SU-DHL-6 (cell line): ENCODE data around the gene TBC1D22A.

Experiments
- H2AFZ ChIP-seq: fragments of 200-600 bp; sonication (generic); 2 replicates; pipeline ENCODE4 v1.6.1; 2014; ENCODE audit warnings: low read depth, mild to moderate bottlenecking, moderate library complexity, mixed read lengths, antibody characterized with exemption, low read length; ENCODE audit not compliant: severe bottlenecking
- H3F3A ChIP-seq: fragments of 200-600 bp; shearing (Covaris generic); 2 replicates; pipeline ENCODE4 v1.6.0; 2016; ENCODE audit warnings: antibody characterized with exemption, mild to moderate bottlenecking; ENCODE audit not compliant: insufficient read depth
- H3K27ac ChIP-seq: fragments of 200-600 bp; sonication (generic); 2 replicates; pipeline ENCODE4 v1.5.1; 2016; ENCODE audit warnings: low read depth, mild to moderate bottlenecking, low read length, moderate library complexity, mixed read lengths
- H3K27me3 ChIP-seq: fragments of 200-600 bp; sonication (generic), shearing (Covaris generic); 2 replicates; pipeline ENCODE4 v1.6.0; 2014; ENCODE audit warnings: mild to moderate bottlenecking, low read length
- H3K36me3 ChIP-seq: fragments of 200-600 bp; sonication (generic); 2 replicates; pipeline ENCODE4 v1.6.1; 2014; ENCODE audit warnings: mild to moderate bottlenecking, low read length, mixed read lengths
- H3K4me2 ChIP-seq: fragments of 300-600, 200-600 bp; shearing (Covaris generic), sonication (generic); 2 replicates; pipeline ENCODE4 v1.6.0; 2014; ENCODE audit warnings: low read length, low read depth, mild to moderate bottlenecking; ENCODE audit not compliant: poor library complexity, severe bottlenecking
- H3K4me3 ChIP-seq: fragments of 200-600 bp; sonication (generic); 2 replicates; pipeline ENCODE4 v1.5.1; 2014; ENCODE audit warnings: antibody characterized with exemption, low read length, mild to moderate bottlenecking, mixed read lengths; ENCODE audit not compliant: insufficient read depth, poor library complexity, severe bottlenecking
- H3K79me2 ChIP-seq: fragments of 200-600 bp; sonication (generic); 2 replicates; pipeline ENCODE4 v1.6.1; 2014; ENCODE audit warnings: mild to moderate bottlenecking, low read length, moderate library complexity; ENCODE audit not compliant: insufficient read depth
- H3K9ac ChIP-seq: fragments of 200-600 bp; sonication (generic); 2 replicates; pipeline ENCODE4 v1.7.0; 2014; ENCODE audit warnings: mild to moderate bottlenecking, low read length
- H3K9me2 ChIP-seq: fragments of 200-600 bp; sonication (generic); replicated peaks from 2 replicates; pipeline ENCODE4 v1.6.1; 2014; ENCODE audit warnings: low read length; ENCODE audit not compliant: insufficient read depth
- H3K9me3 ChIP-seq: fragments of 200-600 bp; sonication (generic); 2 replicates; pipeline ENCODE4 v1.6.1; 2014; ENCODE audit warnings: low read length, mixed read lengths; ENCODE audit not compliant: insufficient read depth
- H4K20me1 ChIP-seq: fragments of 200-600 bp; sonication (generic); 2 replicates; pipeline ENCODE4 v1.6.1; 2014; ENCODE audit warnings: low read depth, mild to moderate bottlenecking, antibody characterized with exemption, low read length, moderate library complexity, mixed read lengths
- CTCF ChIP-seq: fragments of 200-600 bp; sonication (generic); IDR thresholded peaks from one replicate; pipeline ENCODE4 v1.5.1; 2017; ENCODE audit warnings: antibody characterized with exemption, mild to moderate bottlenecking, low read length, moderate library complexity; ENCODE audit not compliant: insufficient read depth, poor library complexity, severe bottlenecking
- EZH2phosphoT487 ChIP-seq: fragments of 200-600 bp; sonication (generic), shearing (Covaris generic); conservative IDR thresholded peaks from 2 replicates; pipeline ENCODE4 v1.6.1; 2018; ENCODE audit warnings: mild to moderate bottlenecking, antibody characterized with exemption, low read length, moderate library complexity, mixed read lengths

Gene TBC1D22A

GRCh38 chr22:47067321-47067890 lies 305.0 kb downstream of the TBC1D22A start:
- Histone ChIP-seq H3F3A (no peaks in the 10 kb centered on the region), H3K9ac (no peak overlapping the region), H2AFZ (no peak overlapping the region), H3K79me2 (peaks cover 13% of the 10 kb centered on the region), H4K20me1 (no peaks in the 10 kb centered on the region), H3K9me3 (no peaks in the 10 kb centered on the region), H3K27me3 (no peaks in the 10 kb centered on the region), H3K36me3 (no peaks in the 10 kb centered on the region), H3K27ac (no peak overlapping the region), H3K4me3 (no peak overlapping the region), H3K9me2 (no peaks in the 10 kb centered on the region), H3K4me2 (no peak overlapping the region)
- TF ChIP-seq EZH2phosphoT487 (no peak), CTCF (no peak)

GRCh38 chr22:47067911-47068625 lies 305.6 kb downstream of the TBC1D22A start:
- TF ChIP-seq CTCF (no peak), EZH2phosphoT487 (no peak)

GRCh38 chr22:47068626-47068996 lies 306.2 kb downstream of the TBC1D22A start:
- H3K36me3 ChIP-seq = no peaks in the 10 kb centered on the region
- no peak overlapping the region for H3K4me3 ChIP-seq
- no peaks in the 10 kb centered on the region for H3K9me2 ChIP-seq
- H4K20me1 ChIP-seq = no peaks in the 10 kb centered on the region
- no peak overlapping the region for H3K27ac ChIP-seq
- H3F3A ChIP-seq = no peaks in the 10 kb centered on the region
- no peaks in the 10 kb centered on the region for H3K27me3 ChIP-seq
- no peak overlapping the region for H2AFZ ChIP-seq
- TF ChIP-seq EZH2phosphoT487 (no peak), CTCF (no peak)
- H3K9me3 ChIP-seq = no peaks in the 10 kb centered on the region
- no peak overlapping the region for H3K9ac ChIP-seq
- no peak overlapping the region for H3K4me2 ChIP-seq
- H3K79me2 ChIP-seq = peaks cover 13% of the 10 kb centered on the region

More at GRCh38 chr22:47067911-47068625, 305.6 kb downstream of the TBC1D22A start:
- Histone ChIP-seq H3K9me3 (no peaks in the 10 kb centered on the region), H3K4me2 (no peak overlapping the region), H3K9me2 (no peaks in the 10 kb centered on the region), H3K9ac (no peak overlapping the region), H3K27me3 (no peaks in the 10 kb centered on the region), H3K36me3 (no peaks in the 10 kb centered on the region), H3K4me3 (no peak overlapping the region), H3K79me2 (peaks cover 13% of the 10 kb centered on the region), H3F3A (no peaks in the 10 kb centered on the region), H2AFZ (no peak overlapping the region), H4K20me1 (no peaks in the 10 kb centered on the region), H3K27ac (no peak overlapping the region)
